Measurements from ENCODE around the gene SERTAD2.

Gene SERTAD2

DNA sequence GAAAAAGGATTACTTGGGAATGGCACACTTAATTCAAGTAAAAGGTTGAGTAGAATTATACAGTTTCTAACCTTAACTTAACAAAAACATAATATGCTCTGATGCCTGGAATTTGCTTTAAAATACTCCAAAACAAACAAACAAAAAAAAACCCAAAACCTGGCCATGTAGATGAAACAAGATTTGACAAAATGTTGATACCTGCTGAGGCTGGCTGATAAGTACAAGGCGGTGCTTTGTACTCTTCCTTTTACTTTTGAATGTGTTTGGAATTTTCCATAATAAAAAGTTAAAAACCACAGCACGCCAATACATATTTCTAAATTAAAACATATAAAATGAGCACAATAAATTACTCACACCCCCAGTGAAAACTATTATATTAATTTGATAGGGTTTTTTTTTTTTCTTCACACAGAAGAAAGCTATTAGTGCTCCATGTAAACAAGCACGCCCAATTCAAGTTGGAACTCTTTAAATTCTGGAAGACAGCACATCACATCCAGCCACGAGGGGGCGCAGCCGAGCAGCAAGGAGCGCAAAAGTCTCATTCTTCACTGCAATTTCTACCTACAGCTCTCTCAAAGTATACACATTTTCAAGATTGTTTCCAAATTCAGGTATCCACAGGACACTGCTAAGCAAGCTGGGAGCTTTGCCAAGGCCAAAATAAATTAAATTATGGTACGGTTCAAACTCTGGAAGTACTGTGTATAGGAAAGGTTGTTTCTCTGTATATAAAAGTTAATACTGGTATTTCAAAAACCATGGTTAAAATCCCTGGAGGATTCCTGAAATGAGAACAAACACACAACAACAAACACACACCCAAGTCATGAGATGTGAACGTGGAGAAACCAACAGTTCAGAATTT is 7.5 kb downstream of the SERTAD2 start:
- FAIRE-seq = peak; percentile 97

DNA sequence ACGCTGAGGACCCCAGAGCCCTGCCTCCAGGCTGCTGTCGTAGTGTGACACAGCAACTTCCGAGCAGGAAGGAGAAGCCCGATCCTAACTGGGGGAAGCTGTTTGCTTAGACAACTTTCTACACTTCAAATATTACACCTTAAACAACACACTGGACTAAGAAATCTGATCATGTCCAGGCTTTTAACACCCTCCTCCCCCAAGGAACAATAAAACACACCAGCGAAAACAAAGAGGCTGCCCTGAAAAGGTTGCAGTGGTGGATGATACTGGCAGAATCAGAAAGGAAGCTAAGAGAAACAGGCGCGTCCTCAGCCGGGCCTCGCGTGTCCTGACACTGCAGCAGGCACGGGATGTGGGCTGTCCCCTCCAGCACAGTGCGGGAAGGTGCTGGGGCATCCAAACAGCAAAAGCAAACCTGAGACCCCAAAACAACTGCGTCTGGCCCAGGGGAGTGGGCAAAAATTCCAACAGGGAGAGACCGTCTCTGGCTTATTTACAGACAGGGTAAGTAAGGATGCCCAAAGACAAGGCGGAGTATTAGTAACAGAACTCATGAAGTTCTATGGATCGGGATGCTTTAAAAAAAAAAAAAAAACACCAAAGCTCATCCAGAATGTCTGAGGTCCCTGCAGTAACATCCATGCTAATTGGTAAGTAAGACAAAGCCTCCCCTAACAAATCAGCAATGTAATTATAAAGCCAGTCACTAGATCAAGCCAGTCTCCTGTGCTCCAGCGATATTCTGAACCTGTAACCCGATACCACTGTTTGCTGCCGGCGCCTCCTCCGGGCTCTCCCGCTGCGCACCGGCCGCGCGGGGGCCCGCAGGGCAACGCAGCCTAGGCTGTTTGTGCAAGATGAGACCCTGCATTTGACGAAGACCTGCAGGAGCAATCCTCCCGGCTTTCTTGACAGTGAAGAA is 9.0 kb downstream of the SERTAD2 start:
- FAIRE-seq = peak; percentile 86

GRCh38 chr2:64643838-64644457 is 9.8 kb downstream of the SERTAD2 start:
- no peak for FAIRE-seq

GRCh38 chr2:64641599-64641998 is 12.1 kb downstream of the SERTAD2 start:
- FAIRE-seq = no peak

- FAIRE-seq = no peak
These were observed 13.3 kb downstream of the SERTAD2 start for GRCh38 chr2:64640153-64641044.

GRCh38 chr2:64639691-64640090 is 14.0 kb downstream of the SERTAD2 start:
- FAIRE-seq = no peak

GRCh38 chr2:64638502-64639120 is 15.1 kb downstream of the SERTAD2 start:
- FAIRE-seq = no peak

GRCh38 chr2:64637931-64638330 is 15.8 kb downstream of the SERTAD2 start:
- no peak for FAIRE-seq

DNA sequence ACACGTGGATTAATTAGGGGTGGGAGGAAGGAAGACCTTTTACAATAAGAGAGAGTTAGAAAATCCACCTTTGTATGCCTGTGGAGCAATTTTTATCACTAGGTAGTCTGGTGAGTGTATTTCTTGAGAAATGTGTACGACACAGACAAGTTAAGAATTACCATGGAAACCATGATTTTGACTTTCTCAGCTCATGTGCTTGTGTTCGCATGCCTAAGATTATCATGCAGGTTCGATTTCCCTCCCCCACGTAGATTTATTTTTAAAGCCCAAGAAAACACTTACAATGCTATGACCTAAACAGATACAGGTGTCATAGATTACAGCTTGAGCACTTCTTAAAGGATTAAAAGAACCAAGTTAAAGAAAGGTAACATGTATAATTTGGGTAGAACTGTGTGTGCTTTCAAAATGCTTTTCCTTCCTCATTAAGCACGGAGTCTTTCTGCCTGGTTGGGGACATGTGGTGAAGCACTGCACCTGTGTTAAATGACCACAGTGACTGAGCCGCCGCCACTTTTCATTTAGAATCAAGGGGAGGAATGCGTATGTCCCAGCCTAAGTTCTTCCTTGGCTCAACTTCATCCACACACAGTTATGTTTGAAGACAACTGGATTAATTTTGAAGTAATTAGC is 16.6 kb downstream of the SERTAD2 start:
- FAIRE-seq = no peak

DNA sequence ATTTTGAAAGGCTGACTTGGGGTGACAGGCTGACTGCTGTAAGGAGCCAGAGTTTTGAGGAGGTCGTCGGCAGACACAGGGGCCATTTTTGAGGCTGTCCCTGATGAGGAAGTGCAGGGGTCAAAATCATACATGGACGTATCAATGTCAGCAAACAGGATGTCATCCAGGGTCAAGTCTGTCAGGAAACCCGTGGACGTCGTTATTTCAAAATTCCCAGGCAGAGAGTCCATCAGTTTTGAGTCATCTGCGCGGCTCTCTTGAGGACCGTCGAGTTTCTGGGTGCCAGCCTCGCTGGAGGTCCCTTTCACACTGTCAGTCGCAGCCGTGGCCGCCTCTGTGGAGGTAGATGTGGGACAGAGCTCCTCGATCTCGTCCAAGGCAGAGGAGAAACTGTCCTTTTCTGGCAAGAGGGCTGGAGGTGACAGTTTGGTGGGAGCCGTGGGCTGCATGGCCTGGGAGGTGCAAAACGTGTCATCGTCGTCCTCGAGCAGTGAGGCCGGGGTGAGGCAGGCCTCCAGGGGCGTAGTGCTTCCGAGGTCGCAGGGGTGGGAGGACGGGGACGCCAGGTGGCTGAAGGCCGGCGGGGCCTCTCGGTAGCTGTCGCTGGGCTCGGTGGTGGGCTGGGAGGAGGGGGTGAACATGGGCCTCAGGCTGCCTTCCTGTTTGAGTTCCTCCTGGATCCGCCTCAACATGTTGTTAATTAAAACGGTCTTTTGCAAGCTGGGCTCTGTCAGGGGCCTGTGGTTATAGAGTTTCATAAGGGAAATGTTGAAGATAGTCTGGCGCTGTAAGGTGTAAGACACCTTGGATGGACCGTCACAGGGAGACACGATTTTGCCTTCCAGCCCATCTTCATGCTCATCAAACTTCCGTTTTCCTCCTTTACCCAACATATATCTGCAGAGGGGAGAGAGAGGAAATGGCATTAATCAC is 17.5 kb downstream of the SERTAD2 start:
- FAIRE-seq = no peak

DNA sequence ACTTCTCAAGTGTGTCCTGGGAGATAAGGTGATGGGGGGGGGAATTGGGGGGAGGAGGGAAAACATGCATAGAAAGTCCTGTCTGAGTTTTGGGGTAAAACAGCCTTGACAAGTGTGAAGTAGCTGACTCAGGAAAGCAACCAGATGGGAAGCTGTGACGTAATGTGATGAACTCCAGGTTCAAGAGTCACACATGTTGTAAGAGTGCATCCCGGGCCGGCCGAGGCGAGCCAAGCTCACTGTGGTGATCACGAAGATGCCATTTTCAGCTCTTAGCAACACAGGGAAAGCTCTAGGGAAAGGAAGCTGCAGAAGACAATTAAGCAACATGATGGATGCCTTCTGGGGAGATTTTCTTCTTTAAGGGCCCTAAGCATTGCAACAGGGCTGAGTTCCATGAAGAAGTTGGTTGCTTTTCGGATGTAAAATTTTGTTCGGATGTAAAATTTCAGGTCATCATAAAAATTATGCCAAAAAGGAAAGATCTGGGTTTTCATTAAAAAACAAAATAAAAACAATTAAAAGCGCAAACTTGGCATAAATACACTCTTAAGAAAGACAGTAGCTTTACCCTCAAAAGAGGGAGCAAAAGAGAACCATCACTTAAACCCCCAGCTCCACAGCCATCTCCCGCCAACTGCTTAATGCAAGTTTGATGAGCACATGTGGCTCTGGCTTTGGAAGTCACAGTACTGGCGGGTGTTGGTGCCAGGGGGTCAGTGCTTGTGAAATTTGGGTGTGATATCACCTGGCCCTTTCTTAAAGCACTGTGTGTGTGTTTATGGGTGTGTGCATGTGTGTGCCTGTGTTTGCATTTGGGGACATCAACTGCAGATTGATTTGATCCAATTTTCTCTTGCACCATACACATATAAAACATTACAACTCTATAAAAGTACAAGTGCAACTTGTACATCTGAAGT is 19.1 kb downstream of the SERTAD2 start:
- FAIRE-seq = no peak

DNA sequence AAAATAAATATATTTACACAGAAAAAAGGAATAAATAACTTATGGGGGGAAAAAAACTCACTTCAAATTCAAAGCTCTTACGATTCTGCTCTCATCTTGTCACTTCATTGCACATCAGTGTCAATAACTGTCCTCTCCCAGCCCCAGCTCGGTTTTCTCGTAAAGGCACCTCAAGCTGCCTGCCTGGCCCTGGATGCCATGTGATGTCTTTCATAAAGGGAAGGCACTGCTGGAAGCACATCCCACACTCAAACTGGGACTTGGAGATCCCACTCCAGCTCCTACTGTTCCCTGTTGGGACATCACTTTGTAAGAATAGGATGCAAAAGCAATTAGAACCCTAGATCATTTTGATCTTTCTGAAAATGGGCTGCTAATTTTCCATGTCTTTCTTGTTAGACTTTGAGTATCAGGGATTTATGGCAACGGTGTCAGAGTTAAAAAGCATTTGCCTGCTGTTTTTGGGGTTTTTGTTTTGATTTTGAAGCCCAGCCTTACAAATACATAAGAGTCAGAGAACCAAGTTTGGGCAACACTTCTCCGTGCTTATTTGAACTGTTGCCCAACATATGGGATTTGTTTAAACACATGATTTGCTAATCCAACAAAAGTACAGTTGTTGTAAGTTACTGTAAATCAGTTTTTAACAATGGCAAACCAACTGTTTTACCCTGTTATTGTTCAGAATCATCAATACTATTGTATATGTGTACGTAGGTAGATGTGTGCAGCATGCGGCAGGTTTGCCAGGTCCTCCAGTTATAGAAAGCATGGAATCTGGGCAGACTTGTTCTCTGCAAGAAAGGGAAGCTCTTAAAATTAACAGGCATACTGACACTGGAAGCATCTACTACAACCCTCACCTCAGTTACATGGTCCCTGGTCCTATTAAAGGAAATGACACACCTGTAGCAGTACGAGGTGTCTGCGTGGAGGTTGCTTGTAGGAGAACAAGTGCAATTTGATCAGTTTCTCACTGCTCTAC is 20.6 kb downstream of the SERTAD2 start:
- FAIRE-seq = no peak

- no peak for FAIRE-seq
These were observed 21.9 kb downstream of the SERTAD2 start for GRCh38 chr2:64631771-64632170.

GRCh38 chr2:64630752-64631151 is 23.0 kb downstream of the SERTAD2 start:
- no peak for FAIRE-seq

DNA sequence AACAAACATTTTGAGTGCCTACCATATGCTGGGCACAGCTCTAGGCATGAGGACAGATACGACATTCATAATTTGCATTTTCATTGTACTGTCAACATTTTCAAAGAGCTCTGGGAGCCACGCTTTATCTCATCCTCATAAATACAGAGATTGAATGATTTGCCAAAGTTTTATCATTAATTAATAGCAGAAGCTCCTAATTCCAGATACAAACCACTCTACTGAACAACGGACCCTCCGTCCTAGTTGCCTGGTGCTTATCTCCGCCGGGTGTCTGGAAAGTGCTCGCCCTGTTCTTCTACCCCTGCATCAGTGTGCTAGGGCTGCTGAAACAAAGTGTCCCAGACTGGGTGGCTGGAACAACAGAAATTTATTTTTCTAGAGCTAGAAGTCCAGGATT is 23.8 kb downstream of the SERTAD2 start:
- FAIRE-seq = no peak

DNA sequence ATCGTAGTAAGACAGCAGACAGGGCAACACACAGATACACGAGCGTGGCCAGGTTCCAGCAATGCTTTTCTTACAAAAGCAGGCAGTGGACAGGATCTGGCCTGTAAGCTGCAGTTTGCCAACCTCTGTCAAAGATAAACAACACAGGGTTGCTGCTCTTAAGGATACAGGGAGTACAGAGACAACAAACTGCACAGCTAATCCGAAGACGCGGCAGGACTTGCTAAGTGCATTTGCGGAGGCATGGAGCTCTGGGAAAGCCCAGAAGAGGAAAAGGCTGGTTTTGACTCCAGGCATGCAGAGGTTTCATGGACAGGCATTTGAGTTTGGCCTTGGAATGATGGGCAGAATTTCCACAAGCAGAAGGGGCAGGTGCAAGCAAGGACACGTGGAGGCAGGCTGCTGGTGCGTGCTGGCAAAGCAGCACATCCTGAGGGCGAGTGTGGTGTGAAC is 24.4 kb downstream of the SERTAD2 start:
- FAIRE-seq = no peak
